Stimulated activated CD8-positive, alpha-beta memory T cell treated with anti-CD3 and anti-CD28 coated beads, Interleukin-7, amount 100 ng/mL, for 4 hours (primary cell): Measurements from ENCODE around the gene DNM3.

Experiments used
- DNase-seq, 2 donors: peaks; one replicate each; pipeline ENCODE4 v3.0.0-alpha.2; 2020; ENCODE audit warnings: low read depth in 2 of 2

Gene DNM3

GRCh38 chr1:172394141-172394751 lies 552.9 kb downstream of the DNM3 start:
- peak; percentile 50 to 59 for DNase-seq

DNA sequence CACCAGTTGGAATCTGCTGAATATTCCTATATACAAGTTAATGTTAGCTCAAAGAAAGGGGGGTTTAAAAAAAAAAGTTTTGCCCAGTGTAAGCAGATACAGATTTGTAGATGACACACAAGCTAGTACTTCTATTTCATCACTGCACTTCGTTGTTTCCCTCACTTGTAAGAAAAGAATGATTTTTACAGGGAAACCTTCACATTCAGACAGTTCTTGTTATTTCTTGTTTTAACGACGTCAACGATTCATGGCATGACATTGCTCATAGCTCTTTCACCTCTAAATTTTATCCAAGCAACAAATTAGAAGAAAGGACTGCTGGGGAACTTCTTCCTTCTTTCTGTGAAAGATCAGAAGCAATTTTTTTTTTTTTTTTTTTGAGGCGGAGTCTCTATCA lies 553.5 kb downstream of the DNM3 start:
- DNase-seq: no peak

GRCh38 chr1:172395576-172395975 lies 554.3 kb downstream of the DNM3 start:
- DNase-seq: no peak

- no peak for DNase-seq
These were observed 555.9 kb downstream of the DNM3 start for GRCh38 chr1:172397221-172397620.

DNA sequence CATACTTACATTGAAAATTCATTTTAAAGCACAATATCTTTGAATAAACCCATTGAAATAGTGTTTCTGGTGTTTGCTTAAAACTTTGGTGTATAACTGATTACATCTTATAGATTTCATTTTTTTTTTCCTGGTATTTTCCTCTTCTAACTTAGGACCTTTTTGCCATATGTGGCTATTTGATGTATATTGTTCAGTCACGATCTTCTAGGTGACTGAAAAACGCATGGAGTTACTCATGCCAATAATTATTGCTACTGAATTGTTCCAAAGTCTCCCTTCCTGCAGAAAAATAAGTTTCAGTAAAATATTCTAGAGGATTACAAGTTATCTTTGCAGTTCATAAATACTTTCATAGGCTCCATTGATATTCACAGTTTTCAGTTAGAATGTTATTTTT lies 556.3 kb downstream of the DNM3 start:
- no peak for DNase-seq

DNA sequence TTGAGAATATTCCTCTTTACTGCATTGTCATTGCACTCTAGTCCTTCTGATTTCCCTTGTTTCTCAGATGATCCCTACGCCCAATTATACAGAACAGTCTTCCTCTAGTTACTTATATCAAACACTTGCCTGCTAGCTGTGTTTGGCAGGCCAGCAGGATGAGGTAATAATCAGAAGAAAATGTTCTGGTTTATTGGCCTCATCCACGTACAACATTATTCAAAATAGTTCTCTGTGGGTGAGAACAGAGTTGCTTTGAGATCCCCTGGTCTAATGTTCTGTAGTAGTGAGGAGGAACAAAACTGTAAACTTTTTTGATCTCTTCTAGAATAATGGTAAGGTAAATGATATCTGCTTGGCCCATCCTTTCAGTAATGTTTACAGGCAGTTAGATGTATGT lies 556.9 kb downstream of the DNM3 start:
- DNase-seq: no peak

GRCh38 chr1:172398970-172399755 lies 557.9 kb downstream of the DNM3 start:
- no peak for DNase-seq

DNA sequence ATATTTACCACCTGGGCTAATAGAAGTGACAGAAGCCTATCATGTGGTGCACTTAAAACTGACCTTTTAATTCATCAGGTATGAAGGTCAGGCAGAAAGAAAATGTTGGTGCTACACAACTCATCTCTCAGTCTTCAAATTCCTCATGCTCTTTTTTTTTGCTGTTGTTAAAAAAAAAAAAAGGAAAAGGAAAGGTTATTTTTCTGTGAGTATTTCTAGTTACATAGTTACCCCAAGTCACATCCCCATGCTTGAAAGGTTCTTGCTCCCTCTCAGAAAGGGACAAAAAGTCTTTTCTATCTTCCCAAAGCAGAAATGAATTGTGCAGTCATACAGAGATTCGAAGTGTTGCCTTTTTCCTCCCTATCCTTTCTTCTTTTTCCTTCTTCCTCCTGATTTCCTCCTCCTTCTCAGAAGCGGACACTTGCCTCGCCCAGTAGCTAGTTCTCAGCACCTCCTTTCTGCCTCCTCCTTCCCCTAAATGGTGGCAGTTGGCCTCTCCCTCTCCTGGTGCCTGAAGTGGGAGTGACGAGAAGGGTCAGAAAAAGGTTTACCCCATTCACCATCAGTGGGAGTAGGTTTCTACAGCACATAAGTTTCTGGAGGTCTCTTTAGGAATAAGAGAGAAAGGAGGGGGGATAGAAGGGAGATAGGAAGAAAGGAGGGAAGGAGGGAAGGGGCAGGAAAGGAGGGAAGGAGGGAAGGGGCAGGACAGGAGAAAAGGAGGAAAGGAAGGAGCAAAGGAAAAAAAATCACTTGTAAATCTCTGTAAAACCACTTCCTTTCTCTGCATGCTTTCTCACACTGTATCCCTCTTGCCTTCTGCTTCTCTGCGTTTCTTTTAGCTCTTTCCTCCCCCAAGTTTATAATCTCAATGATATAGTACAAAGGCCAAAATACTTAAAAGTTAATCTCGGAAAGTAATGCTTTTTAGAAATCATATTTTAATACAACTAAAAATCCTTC lies 558.7 kb downstream of the DNM3 start:
- DNase-seq: no peak

DNA sequence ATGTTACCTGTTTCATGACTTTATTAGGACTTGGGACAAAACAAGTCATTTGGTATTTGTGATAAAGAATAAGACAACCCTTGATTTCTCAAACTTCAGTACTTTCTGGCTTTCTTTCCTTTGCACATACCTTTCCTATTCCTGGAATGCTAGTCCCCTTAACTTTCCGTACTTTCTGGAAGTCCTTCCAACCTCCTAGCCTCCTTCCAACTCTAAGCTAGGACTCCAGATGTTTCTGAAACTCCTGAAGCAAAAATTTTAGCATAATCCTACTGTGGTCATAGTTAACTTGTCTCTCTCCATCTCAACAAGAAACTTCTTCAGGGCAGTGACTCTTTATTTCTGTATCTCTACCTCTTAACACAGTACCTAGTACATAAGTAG lies 559.4 kb downstream of the DNM3 start:
- DNase-seq: no peak

DNA sequence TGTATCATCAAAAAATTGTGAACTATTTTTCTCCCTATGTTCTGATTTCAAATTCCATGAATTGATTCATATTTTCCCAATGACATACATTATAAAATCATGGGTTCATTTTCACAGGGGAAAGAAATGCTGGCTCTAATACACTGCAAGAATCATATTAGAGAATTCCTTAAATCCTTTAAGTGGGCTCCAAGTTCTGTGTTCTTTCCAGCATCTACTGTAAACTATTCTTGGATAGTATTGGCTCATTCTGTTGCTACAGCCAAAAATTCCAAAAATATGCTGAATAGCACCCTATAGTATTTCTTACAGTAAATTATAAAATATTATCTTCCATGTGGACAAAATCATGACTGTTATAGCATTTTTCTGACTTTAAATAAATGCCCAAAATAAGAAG lies 560.2 kb downstream of the DNM3 start:
- DNase-seq: no peak

- no peak for DNase-seq
These were observed 560.6 kb downstream of the DNM3 start for GRCh38 chr1:172401892-172402291.

- no peak for DNase-seq
These were observed 561.7 kb downstream of the DNM3 start for GRCh38 chr1:172402878-172403569.

DNA sequence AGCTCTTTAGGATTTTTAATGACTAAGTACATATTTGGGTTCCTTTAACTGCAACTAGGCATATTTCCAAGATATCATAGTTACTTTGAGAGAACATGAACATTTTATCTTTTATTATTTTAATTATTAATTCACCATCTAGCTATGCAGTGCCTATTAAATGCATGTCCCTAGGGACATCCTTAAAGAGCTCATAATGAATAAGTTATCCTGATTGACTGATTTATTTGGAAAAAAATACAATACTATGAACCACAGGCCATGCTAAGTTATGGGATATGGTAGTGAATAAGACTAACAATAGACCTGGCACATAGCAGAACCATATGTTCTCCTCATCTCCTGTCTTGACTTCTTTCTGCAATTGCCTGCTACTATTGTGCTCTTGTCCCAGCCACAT lies 562.8 kb downstream of the DNM3 start:
- no peak for DNase-seq

DNA sequence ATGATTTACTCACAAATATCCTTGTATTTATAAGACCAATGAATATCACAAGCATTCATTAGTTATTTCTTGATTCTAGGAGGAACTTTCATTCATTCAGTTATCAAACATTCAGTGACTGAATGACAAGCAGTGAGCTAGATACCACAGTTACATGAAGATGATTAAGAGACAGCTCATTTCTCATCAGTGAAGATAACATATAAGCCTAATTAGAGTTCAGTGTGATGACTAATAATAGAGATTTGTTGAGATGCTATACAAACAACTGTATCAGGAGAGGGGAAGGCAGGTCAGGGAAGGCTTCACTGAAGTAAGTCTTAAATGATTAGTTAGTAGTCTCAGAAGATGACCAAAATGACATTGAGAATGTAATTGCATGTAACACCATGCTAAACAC lies 564.6 kb downstream of the DNM3 start:
- no peak for DNase-seq

GRCh38 chr1:172406968-172407367 lies 565.7 kb downstream of the DNM3 start:
- no peak for DNase-seq

- no peak for DNase-seq
These were observed 567.7 kb downstream of the DNM3 start for GRCh38 chr1:172408958-172409357.

DNA sequence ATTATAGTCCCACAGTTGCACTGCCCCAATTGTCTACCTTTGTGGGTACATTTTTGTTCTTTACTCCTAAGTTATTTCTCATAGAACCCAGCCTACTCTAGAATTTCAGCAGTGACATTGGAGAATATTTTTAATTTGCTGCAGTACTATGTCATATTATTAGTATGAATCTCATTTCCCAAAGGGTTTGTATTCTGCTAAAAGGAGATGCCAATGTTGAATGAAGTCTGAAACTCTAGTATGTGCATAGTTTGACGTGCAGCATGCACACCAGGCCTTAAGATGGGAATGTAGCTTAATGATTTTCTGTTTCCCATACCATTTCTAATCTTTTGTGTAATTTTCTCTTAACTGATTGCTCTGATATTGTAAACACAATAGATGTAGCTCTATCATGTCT lies 568.7 kb downstream of the DNM3 start:
- DNase-seq: no peak

DNA sequence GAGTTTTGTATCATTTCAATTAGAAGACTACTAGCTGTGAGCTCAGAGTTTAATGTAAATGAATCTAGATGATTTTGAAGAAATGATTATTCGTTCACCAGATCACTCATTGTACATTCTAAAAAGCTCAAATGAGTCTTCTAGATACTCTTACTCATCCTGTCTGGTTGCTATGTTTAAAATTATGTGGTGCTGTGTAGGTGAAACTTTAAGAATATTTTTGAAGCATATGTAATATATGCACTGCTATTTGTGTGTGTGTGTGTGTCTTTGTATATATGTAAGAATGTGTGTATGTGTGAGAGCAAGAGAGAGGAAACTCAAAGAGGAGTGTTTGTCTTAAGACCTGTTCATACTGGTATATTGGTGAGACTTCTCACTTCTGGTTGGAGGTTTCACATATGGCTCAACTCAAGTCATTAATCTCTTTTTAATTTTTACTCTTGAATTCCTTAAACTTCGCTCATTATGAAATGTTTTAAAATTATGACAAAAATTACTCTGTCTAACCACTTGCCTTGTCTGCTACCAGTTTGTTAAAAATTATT lies 570.6 kb downstream of the DNM3 start:
- no peak for DNase-seq

DNA sequence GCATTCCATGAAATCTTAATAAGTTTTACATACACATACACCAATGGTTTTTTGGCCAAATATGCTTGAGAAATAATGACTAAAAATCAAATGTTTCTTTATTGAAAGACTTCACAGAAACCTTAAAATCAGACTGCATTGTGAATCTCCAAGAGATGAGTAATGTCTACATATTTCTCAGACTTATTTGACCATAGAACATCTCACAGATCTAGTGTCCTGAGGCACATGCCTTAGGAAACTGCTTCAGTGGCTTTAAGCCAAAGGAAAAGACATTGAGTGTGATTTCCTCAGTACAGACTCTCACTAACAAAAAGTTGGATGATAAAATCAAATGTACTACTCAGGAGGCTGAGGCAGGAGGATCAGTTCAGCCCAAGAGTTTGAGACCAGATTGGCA lies 573.0 kb downstream of the DNM3 start:
- DNase-seq: no peak

- DNase-seq: no peak
These were observed 575.3 kb downstream of the DNM3 start for GRCh38 chr1:172416496-172417035.

DNA sequence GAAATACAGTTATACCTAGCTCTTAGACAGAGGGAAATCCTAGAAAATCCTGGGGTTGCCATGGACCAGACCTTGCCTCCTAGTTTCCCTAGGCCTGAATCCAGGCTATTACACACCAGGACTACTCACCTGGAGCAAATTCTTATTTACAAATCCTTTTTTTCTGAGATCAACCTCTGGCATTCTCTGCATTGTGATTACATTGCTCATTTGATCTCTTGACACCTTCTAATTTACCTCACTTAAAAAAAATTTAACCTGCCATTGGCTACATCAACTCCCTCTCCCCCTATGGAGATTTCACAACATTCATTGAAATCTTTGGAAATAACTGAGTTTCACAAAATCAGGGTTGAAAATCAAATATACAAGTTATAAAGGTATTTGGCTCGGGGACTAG lies 576.3 kb downstream of the DNM3 start:
- no peak for DNase-seq
